HG03442 (cell line): ENCODE results near the gene TMPRSS13.

ENCODE experiments used
- ATAC-seq: cut with Tn5 transposase; IDR thresholded peaks from one replicate; pipeline ENCODE4 v1.9.1; 2021; ENCODE audit warnings: mild to moderate bottlenecking, moderate library complexity; ENCODE audit not compliant: unreplicated experiment

Gene TMPRSS13

GRCh38 chr11:117900720-117901440 lies 28.3 kb downstream of the TMPRSS13 start:
- ATAC-seq = no peak

GRCh38 chr11:117900121-117900648 lies 29.0 kb downstream of the TMPRSS13 start:
- peak; percentile 45 for ATAC-seq

- ATAC-seq = no peak
Observed at GRCh38 chr11:117898059-117898458, 31.1 kb downstream of the TMPRSS13 start.

- no peak for ATAC-seq
Observed at GRCh38 chr11:117892651-117893050, 36.6 kb downstream of the TMPRSS13 start.

- ATAC-seq = no peak
Observed at GRCh38 chr11:117891362-117891761, 37.8 kb downstream of the TMPRSS13 start.

GRCh38 chr11:117888139-117888566 lies 41.0 kb downstream of the TMPRSS13 start:
- ATAC-seq = no peak

GRCh38 chr11:117887431-117888138 lies 41.6 kb downstream of the TMPRSS13 start:
- no peak for ATAC-seq

- ATAC-seq = no peak
Observed at GRCh38 chr11:117885777-117886176, 43.4 kb downstream of the TMPRSS13 start.

- no peak for ATAC-seq
Observed at GRCh38 chr11:117884994-117885393, 44.2 kb downstream of the TMPRSS13 start.

- no peak for ATAC-seq
Observed at GRCh38 chr11:117883063-117883462, 46.1 kb downstream of the TMPRSS13 start.

GRCh38 chr11:117882311-117882905 lies 46.8 kb downstream of the TMPRSS13 start:
- ATAC-seq = no peak

GRCh38 chr11:117881217-117881616 lies 48.0 kb downstream of the TMPRSS13 start:
- no peak for ATAC-seq

- no peak for ATAC-seq
Observed at GRCh38 chr11:117879516-117880480, 49.4 kb downstream of the TMPRSS13 start.

GRCh38 chr11:117878939-117879475 lies 50.2 kb downstream of the TMPRSS13 start:
- no peak for ATAC-seq

GRCh38 chr11:117878314-117878938 lies 50.8 kb downstream of the TMPRSS13 start:
- no peak for ATAC-seq

GRCh38 chr11:117877120-117877784 lies 52.0 kb downstream of the TMPRSS13 start:
- ATAC-seq = no peak

- ATAC-seq = no peak
Observed at GRCh38 chr11:117876341-117877119, 52.7 kb downstream of the TMPRSS13 start, which contains the start of gene FXYD6. Gene FXYD6 (minus strand): TSS chr11:117876658. CDS start chr11:117842776, 33,882 bp downstream.

- ATAC-seq = no peak
Observed at GRCh38 chr11:117876059-117876340, 53.2 kb downstream of the TMPRSS13 start.
